ENCODE data around the gene USP40.
"Not testable (repeated sequence)": the region's sequence is repeated elsewhere in the genome, so short reads cannot be mapped to it uniquely, and the experiment has no call there.

DNA sequence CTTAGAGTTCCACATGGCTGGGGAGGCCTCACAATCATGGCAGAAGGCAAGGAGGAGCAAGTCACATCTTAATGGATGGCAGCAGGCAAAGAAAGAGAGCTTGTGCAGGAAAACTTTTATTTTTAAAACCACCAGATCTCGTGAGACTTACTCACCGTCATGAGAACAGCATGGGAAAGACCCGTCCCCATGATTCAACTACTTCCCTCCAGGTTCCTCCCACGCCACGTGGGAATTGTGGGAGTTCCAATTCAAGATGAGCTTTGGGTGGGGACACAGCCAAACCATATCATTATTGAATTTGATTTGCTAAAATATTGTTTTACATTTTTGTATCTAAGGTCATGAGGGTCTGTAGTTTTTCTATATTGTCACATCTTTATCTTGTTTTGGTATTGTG is 10.8 kb upstream of the USP40 start:
- TF ChIP-seq, protein P1, sequence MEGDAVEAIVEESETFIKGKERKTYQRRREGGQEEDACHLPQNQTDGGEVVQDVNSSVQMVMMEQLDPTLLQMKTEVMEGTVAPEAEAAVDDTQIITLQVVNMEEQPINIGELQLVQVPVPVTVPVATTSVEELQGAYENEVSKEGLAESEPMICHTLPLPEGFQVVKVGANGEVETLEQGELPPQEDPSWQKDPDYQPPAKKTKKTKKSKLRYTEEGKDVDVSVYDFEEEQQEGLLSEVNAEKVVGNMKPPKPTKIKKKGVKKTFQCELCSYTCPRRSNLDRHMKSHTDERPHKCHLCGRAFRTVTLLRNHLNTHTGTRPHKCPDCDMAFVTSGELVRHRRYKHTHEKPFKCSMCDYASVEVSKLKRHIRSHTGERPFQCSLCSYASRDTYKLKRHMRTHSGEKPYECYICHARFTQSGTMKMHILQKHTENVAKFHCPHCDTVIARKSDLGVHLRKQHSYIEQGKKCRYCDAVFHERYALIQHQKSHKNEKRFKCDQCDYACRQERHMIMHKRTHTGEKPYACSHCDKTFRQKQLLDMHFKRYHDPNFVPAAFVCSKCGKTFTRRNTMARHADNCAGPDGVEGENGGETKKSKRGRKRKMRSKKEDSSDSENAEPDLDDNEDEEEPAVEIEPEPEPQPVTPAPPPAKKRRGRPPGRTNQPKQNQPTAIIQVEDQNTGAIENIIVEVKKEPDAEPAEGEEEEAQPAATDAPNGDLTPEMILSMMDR (conservative IDR thresholded peaks at IDR 0.05; ENCODE audit: low read depth in 2 of 2), result not testable (repeated sequence)
- TF ChIP-seq EZH2 (IDR thresholded peaks at IDR 0.05; ENCODE audit: low read depth, unreplicated experiment); JUNB (IDR thresholded peaks at IDR 0.05; ENCODE audit: unreplicated experiment): not testable (repeated sequence)
- TF ChIP-seq, protein P2, sequence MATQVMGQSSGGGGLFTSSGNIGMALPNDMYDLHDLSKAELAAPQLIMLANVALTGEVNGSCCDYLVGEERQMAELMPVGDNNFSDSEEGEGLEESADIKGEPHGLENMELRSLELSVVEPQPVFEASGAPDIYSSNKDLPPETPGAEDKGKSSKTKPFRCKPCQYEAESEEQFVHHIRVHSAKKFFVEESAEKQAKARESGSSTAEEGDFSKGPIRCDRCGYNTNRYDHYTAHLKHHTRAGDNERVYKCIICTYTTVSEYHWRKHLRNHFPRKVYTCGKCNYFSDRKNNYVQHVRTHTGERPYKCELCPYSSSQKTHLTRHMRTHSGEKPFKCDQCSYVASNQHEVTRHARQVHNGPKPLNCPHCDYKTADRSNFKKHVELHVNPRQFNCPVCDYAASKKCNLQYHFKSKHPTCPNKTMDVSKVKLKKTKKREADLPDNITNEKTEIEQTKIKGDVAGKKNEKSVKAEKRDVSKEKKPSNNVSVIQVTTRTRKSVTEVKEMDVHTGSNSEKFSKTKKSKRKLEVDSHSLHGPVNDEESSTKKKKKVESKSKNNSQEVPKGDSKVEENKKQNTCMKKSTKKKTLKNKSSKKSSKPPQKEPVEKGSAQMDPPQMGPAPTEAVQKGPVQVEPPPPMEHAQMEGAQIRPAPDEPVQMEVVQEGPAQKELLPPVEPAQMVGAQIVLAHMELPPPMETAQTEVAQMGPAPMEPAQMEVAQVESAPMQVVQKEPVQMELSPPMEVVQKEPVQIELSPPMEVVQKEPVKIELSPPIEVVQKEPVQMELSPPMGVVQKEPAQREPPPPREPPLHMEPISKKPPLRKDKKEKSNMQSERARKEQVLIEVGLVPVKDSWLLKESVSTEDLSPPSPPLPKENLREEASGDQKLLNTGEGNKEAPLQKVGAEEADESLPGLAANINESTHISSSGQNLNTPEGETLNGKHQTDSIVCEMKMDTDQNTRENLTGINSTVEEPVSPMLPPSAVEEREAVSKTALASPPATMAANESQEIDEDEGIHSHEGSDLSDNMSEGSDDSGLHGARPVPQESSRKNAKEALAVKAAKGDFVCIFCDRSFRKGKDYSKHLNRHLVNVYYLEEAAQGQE (IDR thresholded peaks at IDR 0.05; ENCODE audit: unreplicated experiment), result not testable (repeated sequence)

All from GM23338 (cell line).